OCI-LY7 (cell line): ENCODE data around the gene XAB2. TPM values are rescaled to one million over a fixed set of nuclear protein-coding genes. Genes with fewer than 3 reads are reported as not detected.

Experiments
- BruUV-seq: library from RNA; stranded (reverse); fragments of 400-500 nt; replicated peaks from 2 replicates; lab custom pipeline; 2021; lab: Mats Ljungman, UMichigan
- CTCF ChIA-PET: fragments of 300-600 bp; sonication (Branson Sonifier 250); formaldehyde crosslinking; loops from one replicate; lab custom pipeline; 2022; ENCODE audit warnings: antibody characterized with exemption; ENCODE audit not compliant: unreplicated experiment; lab: Charles Lee
- POLR2A ChIA-PET: fragments of 300-600 bp; sonication (Branson Sonifier 250); formaldehyde crosslinking; loops from one replicate; lab custom pipeline; 2022; ENCODE audit warnings: antibody characterized with exemption; lab: Charles Lee
- DNase-seq: peaks from one replicate; pipeline ENCODE4 v3.0.0-alpha.2; 2015; ENCODE audit warnings: low spot score
- H2AFZ ChIP-seq: fragments of 200-600 bp; sonication (generic), shearing (Covaris generic); 2 replicates; pipeline ENCODE4 v1.6.1; 2014; ENCODE audit warnings: mild to moderate bottlenecking, antibody characterized with exemption, low read length, moderate library complexity
- H3K27ac ChIP-seq: fragments of 200-600 bp; sonication (generic); 2 replicates; pipeline ENCODE4 v1.5.1; 2014; ENCODE audit warnings: mixed run types, low read depth, mild to moderate bottlenecking, moderate library complexity, low read length, inconsistent platforms; ENCODE audit not compliant: poor library complexity, severe bottlenecking
- H3K36me3 ChIP-seq: fragments of 200-600 bp; sonication (generic); 2 replicates; pipeline ENCODE4 v1.6.1; 2014; ENCODE audit warnings: mild to moderate bottlenecking, antibody characterized with exemption, low read length, moderate library complexity, mixed read lengths; ENCODE audit not compliant: insufficient read depth
- H3K4me1 ChIP-seq: fragments of 200-600 bp; sonication (generic); 2 replicates; pipeline ENCODE4 v1.5.1; 2014; ENCODE audit warnings: mild to moderate bottlenecking, low read length; ENCODE audit not compliant: insufficient read depth, poor library complexity, severe bottlenecking
- H3K4me2 ChIP-seq: fragments of 200-600 bp; sonication (generic); 2 replicates; pipeline ENCODE4 v1.6.1; 2014; ENCODE audit warnings: mild to moderate bottlenecking, low read length
- H3K4me3 ChIP-seq: fragments of 200-600 bp; sonication (generic); 2 replicates; pipeline ENCODE4 v1.5.1; 2014; ENCODE audit warnings: mild to moderate bottlenecking, low read depth, low read length; ENCODE audit not compliant: poor library complexity, severe bottlenecking
- H3K79me2 ChIP-seq: fragments of 200-600 bp; sonication (generic); 2 replicates; pipeline ENCODE4 v1.6.1; 2016; ENCODE audit warnings: low read depth, mild to moderate bottlenecking, low read length, moderate library complexity, mixed read lengths; ENCODE audit not compliant: insufficient read depth
- H3K9me2 ChIP-seq: fragments of 200-600 bp; sonication (generic); 2 replicates; pipeline ENCODE4 v1.6.1; 2016; ENCODE audit warnings: mild to moderate bottlenecking, low read length, mixed read lengths; ENCODE audit not compliant: insufficient read depth
- H3K9me3 ChIP-seq: fragments of 200-600 bp; sonication (generic); 2 replicates; pipeline ENCODE4 v1.6.1; 2014; ENCODE audit warnings: mild to moderate bottlenecking, mixed run types, low read length, mixed read lengths
- H4K20me1 ChIP-seq: fragments of 200-600 bp; sonication (generic); 2 replicates; pipeline ENCODE4 v1.6.1; 2014; ENCODE audit warnings: mild to moderate bottlenecking, antibody characterized with exemption, low read length, moderate library complexity, mixed read lengths; ENCODE audit not compliant: insufficient read depth
- CTCF ChIP-seq: fragments of 200-600 bp; sonication (generic); conservative IDR thresholded peaks from 2 replicates; pipeline ENCODE4 v1.5.1; 2014; ENCODE audit warnings: mild to moderate bottlenecking, antibody characterized with exemption, low read length, moderate library complexity, mixed read lengths
- EZH2phosphoT487 ChIP-seq: fragments of 200-600 bp; sonication (generic); IDR thresholded peaks from 2 replicates; pipeline ENCODE4 v1.6.1; 2018; ENCODE audit warnings: low read depth, borderline replicate concordance, mild to moderate bottlenecking, mixed run types, antibody characterized with exemption, low read length, moderate library complexity, mixed read lengths
- intact Hi-C: fragments of 100-400 bp; cut with micrococcal nuclease; formaldehyde crosslinking; loops from one replicate; pipeline ENCODE4 v1.10.0; 2022; ENCODE audit not compliant: unreplicated experiment
- total RNA-seq, 2 experiments: library from RNA; depleted of rRNA in 1 of 2; stranded (reverse); fragments of >200 nt in 1 of 2; shearing (Covaris generic) in 1 of 2; gene quantifications; 2 replicates each; pipeline ENCODE4 v1.2.3, GENCODE V29; 2014 to 2022

Gene XAB2
- total RNA-seq, 2 experiments from 2014 or later = 36.6 to 39.9 TPM

GRCh38 chr19:7670150-7670783, 40.9 kb upstream of the XAB2 start:
- Histone ChIP-seq H3K4me2 (no peak overlapping the region), H2AFZ (no peak overlapping the region), H4K20me1 (no peaks in the 10 kb centered on the region), H3K4me1 (no peaks in the 10 kb centered on the region), H3K36me3 (no peaks in the 10 kb centered on the region), H3K79me2 (no peaks in the 10 kb centered on the region), H3K27ac (no peak overlapping the region), H3K9me3 (no peaks in the 10 kb centered on the region), H3K9me2 (no peaks in the 10 kb centered on the region), H3K4me3 (no peak overlapping the region)
- ChIA-PET POLR2A (no interaction called here), CTCF (no interaction called here)
- TF ChIP-seq EZH2phosphoT487 (no peak), CTCF (no peak)
- no TSS peak for BruUV-seq
- no peak for DNase-seq
- intact Hi-C loops = no loop called here

- Histone ChIP-seq H4K20me1 (no peaks in the 10 kb centered on the region), H3K4me2 (no peak overlapping the region), H2AFZ (no peak overlapping the region), H3K36me3 (no peaks in the 10 kb centered on the region), H3K79me2 (no peaks in the 10 kb centered on the region), H3K9me2 (no peaks in the 10 kb centered on the region), H3K4me1 (no peaks in the 10 kb centered on the region), H3K9me3 (no peaks in the 10 kb centered on the region), H3K27ac (no peak overlapping the region), H3K4me3 (no peak overlapping the region)
- intact Hi-C loops = no loop called here
- ChIA-PET CTCF (no interaction called here), POLR2A (no interaction called here)
- TF ChIP-seq EZH2phosphoT487 (no peak), CTCF (no peak)
- DNase-seq = no peak
- BruUV-seq = no TSS peak
Measured at GRCh38 chr19:7669641-7670040, 40.3 kb upstream of the XAB2 start.

DNA sequence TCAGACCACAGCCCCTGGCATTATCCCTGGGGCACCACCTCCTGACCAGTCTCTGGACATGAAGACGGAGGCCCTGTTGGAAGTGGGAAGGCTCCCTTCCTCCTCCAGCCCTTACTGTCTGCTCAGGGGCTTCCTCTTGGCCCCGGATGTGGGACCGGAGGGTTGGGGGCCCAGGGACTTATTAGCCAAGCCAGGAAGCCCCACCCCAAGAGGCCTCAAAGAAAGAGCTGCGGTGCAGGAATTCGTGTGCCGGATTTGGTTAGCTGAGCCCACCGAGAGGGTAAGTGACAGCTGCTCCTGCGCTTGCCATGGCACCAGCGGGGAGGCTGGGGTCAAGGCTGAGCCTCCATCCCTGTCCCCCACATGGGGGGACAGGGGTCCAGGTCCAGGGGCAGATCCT, 39.5 kb upstream of the XAB2 start, which contains the start of gene RETN:
Gene RETN, plus strand, starts transcription at position 208 of the 400 bp plus-strand sequence. CDS start 278 bp downstream, outside the sequence.
- no peaks in the 10 kb centered on the region for H3K9me3 ChIP-seq
- H3K79me2 ChIP-seq = no peaks in the 10 kb centered on the region
- BruUV-seq = no TSS peak
- H3K36me3 ChIP-seq = no peaks in the 10 kb centered on the region
- DNase-seq = no peak
- ChIA-PET POLR2A (no interaction called here), CTCF (no interaction called here)
- no peaks in the 10 kb centered on the region for H3K9me2 ChIP-seq
- intact Hi-C loops = no loop called here
- no peaks in the 10 kb centered on the region for H4K20me1 ChIP-seq
- TF ChIP-seq CTCF (no peak), EZH2phosphoT487 (no peak)
- H2AFZ ChIP-seq = no peak within 1 kb of the TSS
- H3K4me2 ChIP-seq = no peak within 1 kb of the TSS
- H3K4me1 ChIP-seq = no peaks in the 10 kb centered on the region
- H3K27ac ChIP-seq = no peak within 1 kb of the TSS
- no peak within 1 kb of the TSS for H3K4me3 ChIP-seq
